HG02588 (cell line): Measurements from ENCODE around the gene TMEM132C.

Experiments used
- ATAC-seq: cut with Tn5 transposase; IDR thresholded peaks from one replicate; pipeline ENCODE4 v1.9.1; 2021; ENCODE audit warnings: mild to moderate bottlenecking, moderate library complexity; ENCODE audit not compliant: unreplicated experiment

Gene TMEM132C

DNA sequence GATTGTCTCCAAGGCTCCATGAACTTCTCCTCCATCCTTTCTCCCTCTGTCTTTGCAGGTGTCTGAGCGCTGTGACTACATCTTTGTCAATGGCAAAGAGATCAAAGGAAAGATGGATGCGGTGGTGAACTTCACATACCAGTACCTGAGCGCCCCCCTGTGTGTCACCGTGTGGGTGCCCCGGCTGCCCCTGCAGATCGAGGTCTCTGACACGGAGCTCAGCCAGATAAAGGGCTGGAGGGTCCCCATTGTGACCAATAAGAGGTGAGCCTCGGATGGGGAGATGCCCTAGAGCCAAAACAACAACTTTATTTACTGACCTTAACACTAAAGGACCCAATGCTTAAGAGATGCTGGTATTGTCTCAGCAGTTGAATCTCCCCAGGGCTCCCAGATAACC, 426.8 kb downstream of the TMEM132C start:
- ATAC-seq: no peak

GRCh38 chr12:128694445-128694844, 427.5 kb downstream of the TMEM132C start:
- ATAC-seq: no peak

DNA sequence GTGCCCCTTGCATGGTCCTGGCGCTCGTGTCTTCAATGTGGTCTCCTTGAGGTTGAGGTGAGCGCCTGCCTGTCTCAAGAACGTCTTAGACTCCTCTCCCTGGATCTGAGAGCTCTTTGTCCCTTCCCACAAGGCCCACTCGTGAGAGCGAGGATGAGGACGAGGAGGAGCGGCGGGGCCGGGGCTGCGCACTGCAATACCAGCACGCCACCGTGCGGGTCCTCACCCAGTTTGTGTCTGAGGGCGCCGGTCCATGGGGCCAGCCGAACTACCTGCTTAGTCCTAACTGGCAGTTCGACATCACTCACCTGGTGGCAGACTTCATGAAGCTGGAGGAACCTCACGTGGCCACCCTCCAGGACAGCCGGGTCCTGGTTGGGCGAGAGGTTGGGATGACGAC, 428.7 kb downstream of the TMEM132C start:
- no peak for ATAC-seq

- no peak for ATAC-seq
Measured at GRCh38 chr12:128698301-128698972, 431.5 kb downstream of the TMEM132C start.

DNA sequence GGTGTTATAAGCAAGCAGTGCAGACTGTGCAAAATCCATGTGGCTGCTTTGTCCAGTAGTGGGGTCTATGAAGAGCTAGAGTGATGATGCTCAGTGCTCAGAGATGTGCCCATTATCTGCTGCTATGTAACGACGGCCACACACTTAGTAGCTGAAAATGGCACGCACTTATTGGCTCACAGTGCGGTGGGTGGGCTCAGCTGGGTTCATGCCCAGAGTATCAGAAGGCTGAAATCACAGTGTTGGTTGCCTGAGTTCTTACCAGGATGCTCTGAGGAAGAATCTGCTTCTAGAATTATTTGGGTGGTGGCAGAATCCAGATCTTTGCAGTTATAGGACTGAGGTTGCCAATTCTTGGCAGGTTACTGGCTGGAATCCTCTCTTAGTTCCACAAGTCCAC, 432.1 kb downstream of the TMEM132C start:
- ATAC-seq: no peak

- ATAC-seq: no peak
Measured at GRCh38 chr12:128702371-128702770, 435.4 kb downstream of the TMEM132C start.

- no peak for ATAC-seq
Measured at GRCh38 chr12:128705140-128705539, 438.2 kb downstream of the TMEM132C start.

DNA sequence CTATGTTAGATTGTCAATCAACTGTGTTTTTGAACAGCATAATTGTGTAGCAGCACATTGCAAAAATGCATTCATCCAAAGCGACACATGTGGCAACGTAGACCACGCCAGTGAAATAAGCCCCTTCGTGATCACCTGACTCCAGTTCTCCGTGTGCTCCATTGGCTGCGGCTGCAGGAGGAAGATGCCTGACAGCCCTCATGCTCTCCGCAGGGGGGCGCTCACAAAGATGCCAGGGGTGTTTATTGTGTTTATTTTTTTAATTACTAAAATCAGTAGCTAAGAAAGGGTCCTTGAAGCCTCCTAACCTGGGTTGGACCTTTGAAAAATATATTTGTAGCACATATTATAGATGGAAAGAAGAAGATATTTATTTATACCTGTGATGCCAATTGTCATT, 440.5 kb downstream of the TMEM132C start:
- ATAC-seq: no peak

GRCh38 chr12:128708789-128709188, 441.8 kb downstream of the TMEM132C start:
- no peak for ATAC-seq

- ATAC-seq: no peak
Measured at GRCh38 chr12:128709660-128710059, 442.7 kb downstream of the TMEM132C start.

- no peak for ATAC-seq
Measured at GRCh38 chr12:128711486-128711885, 444.5 kb downstream of the TMEM132C start.

DNA sequence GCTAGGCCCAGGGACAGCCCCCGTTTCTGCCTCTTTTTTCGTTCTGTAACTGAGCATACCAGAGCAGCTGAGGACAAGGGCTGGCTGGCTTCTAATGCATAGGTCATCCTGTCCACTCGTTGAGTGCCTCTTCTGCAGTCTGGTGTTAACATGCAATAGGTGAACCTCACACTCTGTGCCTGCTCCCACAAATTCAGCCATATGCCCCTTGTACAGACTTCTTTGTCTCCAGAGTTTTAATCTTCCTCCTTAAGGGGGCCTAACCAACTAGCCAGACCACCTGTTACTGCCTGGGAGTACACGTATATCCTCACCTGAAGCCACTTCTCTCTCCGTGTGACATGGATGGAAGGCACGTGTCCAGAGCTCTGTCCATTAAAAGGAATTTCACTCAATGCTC, 445.7 kb downstream of the TMEM132C start:
- no peak for ATAC-seq

DNA sequence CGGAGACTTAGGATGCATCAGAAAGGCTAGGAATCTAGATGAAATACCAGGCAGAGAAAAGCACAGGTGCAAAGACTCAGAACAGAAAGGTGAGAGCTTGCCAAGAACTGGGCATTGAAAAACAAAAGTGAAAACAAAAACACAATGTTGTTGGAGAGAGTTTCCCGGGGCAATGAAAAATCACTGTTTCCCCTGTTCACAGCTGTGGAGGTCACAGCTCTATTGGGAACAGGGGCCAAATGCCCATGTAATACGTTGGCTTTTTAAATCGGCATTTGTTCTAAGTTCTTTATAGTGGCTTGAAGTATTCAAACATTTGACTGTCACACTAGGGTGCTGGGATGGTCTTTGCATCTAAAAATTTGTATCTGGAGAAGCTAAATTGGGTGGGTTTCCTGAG, 448.5 kb downstream of the TMEM132C start:
- ATAC-seq: no peak

DNA sequence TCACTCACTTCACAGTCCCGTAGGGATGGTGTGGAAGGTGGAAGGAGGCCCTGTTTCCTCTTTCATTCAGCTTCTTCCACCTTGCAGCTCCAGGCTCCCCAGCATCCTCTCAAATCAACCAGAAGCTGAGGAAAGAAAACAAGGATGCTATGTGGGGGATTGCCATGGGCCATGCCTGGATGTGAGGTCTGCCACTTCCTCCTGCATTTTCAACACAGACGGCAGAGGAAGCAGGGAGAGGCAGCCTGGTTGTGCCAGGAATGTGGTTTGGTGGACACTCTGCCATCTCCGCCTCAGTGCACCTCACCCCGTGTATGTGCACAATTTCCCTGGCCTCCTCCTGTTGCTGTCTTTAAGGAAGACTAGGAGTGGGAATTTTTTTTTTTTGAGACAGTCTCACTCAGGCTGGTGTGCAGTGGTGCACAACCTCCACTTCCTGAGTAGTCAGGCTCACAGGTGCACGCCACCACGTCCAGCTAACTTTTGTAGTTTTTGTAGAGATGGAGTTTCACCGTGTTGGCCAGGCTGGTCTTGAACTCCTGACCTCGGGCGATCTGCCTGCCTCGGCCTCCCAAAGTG, 457.6 kb downstream of the TMEM132C start:
- ATAC-seq: no peak

GRCh38 chr12:128726886-128727285, 459.9 kb downstream of the TMEM132C start:
- no peak for ATAC-seq

DNA sequence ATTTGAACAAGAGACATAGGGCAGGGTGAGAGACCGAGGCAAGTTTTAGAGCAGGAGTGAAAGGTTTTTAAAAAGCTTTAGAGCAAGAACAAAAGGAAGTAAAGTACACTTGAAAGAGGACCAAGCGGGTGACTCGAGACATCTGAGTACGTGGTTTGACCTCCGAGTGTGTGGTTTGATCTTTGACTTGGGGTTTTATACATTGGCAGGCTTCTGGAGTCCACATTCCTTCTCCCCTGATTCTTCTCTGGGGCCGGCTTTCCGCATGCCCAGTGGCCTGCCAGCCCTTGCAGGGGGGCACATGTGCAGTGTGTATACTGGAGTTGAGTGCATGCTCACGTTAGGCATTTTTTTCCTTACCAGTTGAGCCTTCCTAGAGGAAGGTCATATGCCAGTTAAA, 460.5 kb downstream of the TMEM132C start:
- ATAC-seq: no peak

GRCh38 chr12:128727999-128728398, 461.0 kb downstream of the TMEM132C start:
- ATAC-seq: no peak

- ATAC-seq: no peak
Measured at GRCh38 chr12:128729628-128730121, 462.7 kb downstream of the TMEM132C start.

GRCh38 chr12:128734371-128734770, 467.4 kb downstream of the TMEM132C start:
- no peak for ATAC-seq

GRCh38 chr12:128737292-128737966, 470.5 kb downstream of the TMEM132C start:
- no peak for ATAC-seq

GRCh38 chr12:128743916-128744315, 476.9 kb downstream of the TMEM132C start:
- no peak for ATAC-seq
